AG04449 (cell line): Measurements from ENCODE around the gene RSU1.

ENCODE experiments used
- CTCF ChIA-PET: fragments of 350-600 bp; formaldehyde crosslinking; extraction: SDS; loops from one replicate; lab custom pipeline; 2021; ENCODE audit warnings: antibody characterized with exemption; lab: Yijun Ruan, JAX
- POLR2A ChIA-PET: fragments of 400-600, 350-600 bp; formaldehyde crosslinking; extraction: SDS; loops from one replicate; lab custom pipeline; 2020; ENCODE audit warnings: antibody characterized with exemption, inconsistent platforms; lab: Yijun Ruan, JAX
- DNase-seq: peaks from one replicate; pipeline ENCODE4 v3.0.0-alpha.2; 2010; ENCODE audit warnings: low read depth, low spot score
- H3K4me3 ChIP-seq: 2 replicates; pipeline ENCODE4 v1.5.1; 2011; ENCODE audit warnings: low read depth, mild to moderate bottlenecking, control low read depth, low read length
- TF ChIP-seq, protein P1 (sequence below): IDR thresholded peaks from one replicate; pipeline ENCODE4 v1.5.1; 2011; ENCODE audit warnings: mild to moderate bottlenecking, moderate library complexity, low read length, control low read depth, inconsistent platforms; ENCODE audit not compliant: insufficient read depth; ENCODE audit errors: missing control alignments

The RSU1 gene

GRCh38 chr10:16611037-16611436 lies 206.2 kb downstream of the RSU1 start:
- DNase-seq = no peak
- no peak overlapping the region for H3K4me3 ChIP-seq
- TF ChIP-seq, protein P1, sequence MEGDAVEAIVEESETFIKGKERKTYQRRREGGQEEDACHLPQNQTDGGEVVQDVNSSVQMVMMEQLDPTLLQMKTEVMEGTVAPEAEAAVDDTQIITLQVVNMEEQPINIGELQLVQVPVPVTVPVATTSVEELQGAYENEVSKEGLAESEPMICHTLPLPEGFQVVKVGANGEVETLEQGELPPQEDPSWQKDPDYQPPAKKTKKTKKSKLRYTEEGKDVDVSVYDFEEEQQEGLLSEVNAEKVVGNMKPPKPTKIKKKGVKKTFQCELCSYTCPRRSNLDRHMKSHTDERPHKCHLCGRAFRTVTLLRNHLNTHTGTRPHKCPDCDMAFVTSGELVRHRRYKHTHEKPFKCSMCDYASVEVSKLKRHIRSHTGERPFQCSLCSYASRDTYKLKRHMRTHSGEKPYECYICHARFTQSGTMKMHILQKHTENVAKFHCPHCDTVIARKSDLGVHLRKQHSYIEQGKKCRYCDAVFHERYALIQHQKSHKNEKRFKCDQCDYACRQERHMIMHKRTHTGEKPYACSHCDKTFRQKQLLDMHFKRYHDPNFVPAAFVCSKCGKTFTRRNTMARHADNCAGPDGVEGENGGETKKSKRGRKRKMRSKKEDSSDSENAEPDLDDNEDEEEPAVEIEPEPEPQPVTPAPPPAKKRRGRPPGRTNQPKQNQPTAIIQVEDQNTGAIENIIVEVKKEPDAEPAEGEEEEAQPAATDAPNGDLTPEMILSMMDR = no peak
- ChIA-PET POLR2A (no interaction called here), CTCF (no interaction called here)

DNA sequence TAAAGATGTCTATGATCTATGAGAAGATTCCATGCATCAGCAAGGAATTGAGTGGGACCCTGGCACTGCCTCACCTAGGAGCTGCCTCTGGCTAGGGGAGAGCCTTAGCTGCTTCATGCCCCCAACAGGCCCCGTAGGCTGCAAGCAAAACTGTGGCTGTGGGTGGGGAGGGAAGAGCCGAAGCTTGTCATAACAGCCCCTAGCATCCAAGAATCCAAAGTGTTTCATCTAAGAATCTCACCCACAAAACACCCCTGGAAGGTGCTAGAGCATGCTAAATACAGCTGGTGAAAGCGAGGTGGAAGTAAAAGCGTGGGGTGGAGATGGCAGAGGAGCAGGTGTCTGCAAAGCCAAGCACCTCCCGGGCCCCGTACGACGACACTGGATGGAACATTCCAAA lies 208.0 kb downstream of the RSU1 start:
- ChIA-PET POLR2A (no interaction called here), CTCF (interaction anchor here (0.9 kb wide), 1 partner anchor 9 kb away, joined by 3 read pairs; no protein-coding TSS in a partner anchor)
- H3K4me3 ChIP-seq = no peak overlapping the region
- TF ChIP-seq, protein P1 = no peak
- no peak for DNase-seq

GRCh38 chr10:16606923-16607322 lies 210.3 kb downstream of the RSU1 start:
- CTCF ChIA-PET = no interaction called here
- POLR2A ChIA-PET = no interaction called here
- DNase-seq = no peak
- TF ChIP-seq, protein P1 = no peak
- H3K4me3 ChIP-seq = no peak overlapping the region

- no peak overlapping the region for H3K4me3 ChIP-seq
- ChIA-PET CTCF (no interaction called here), POLR2A (no interaction called here)
- no peak for DNase-seq
- TF ChIP-seq, protein P1 = no peak
Measured at GRCh38 chr10:16606421-16606820, 210.8 kb downstream of the RSU1 start.

DNA sequence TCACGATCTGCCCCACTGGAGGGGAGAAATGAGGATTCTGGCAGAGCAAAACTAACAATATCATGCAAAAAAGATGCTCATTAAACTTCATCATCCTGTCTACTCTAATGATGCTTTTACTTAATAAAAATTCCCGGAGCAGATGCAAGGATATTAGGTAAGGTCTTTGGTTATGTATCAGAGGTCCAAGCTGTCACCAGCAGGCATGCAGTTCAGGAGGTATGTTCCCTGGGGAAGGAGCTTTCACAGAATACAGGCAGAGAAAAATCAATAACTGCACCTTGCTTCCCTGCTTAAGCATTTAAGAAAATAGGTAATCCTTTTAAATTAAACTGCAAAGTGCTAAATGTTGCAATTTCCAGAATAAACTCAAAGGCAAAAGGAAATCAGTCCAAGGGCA lies 213.9 kb downstream of the RSU1 start:
- no peak for DNase-seq
- ChIA-PET POLR2A (no interaction called here), CTCF (no interaction called here)
- no peak overlapping the region for H3K4me3 ChIP-seq
- TF ChIP-seq, protein P1 = no peak

DNA sequence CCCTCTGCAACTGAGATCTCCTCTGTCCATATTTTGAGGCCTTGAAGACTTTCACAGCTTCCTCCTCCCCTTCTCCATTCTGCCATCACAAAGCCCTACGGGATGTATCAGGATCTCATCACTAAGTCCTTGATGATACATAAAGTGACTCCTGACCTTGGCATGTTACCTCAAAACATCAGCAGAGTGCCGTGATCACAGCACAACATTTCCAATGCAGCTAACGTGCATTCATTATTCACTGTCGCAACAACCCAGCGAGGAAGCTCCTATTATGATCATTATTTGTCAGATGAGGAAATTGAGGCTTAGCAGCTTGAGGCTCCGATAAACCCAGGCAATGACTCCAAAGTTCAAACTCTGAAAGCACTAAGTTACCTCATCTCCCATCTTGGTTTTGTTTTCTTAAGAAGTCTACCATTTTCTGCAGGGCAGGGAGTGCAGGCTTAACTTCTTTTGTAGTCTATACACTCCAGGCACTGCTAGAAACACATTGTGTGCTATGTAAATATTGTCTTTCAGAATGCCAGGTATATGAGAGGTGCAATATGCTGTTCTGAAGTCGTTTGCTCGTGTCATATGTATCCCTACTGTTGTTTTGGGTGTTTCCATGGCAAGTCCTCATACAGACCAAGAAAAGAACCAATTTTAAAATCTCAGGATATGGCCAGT lies 215.0 kb downstream of the RSU1 start:
- ChIA-PET CTCF (no interaction called here), POLR2A (no interaction called here)
- TF ChIP-seq, protein P1 = no peak
- H3K4me3 ChIP-seq = no peak overlapping the region
- DNase-seq = no peak
